Measurements from ENCODE around the gene ATXN7L1.

The ATXN7L1 gene

GRCh38 chr7:105876091-105876963 lies at the start of gene ATXN7L1:
Gene ATXN7L1 (minus strand): TSS chr7:105876599. CDS start chr7:105876558, 41 bp downstream.
- peak; percentile 94 for DNase-seq

GRCh38 chr7:105926131-105926530 lies 49.7 kb upstream of the ATXN7L1 start:
- DNase-seq: no peak

GRCh38 chr7:105924945-105925344 lies 48.5 kb upstream of the ATXN7L1 start:
- no peak for DNase-seq

GRCh38 chr7:105920766-105921165 lies 44.4 kb upstream of the ATXN7L1 start:
- no peak for DNase-seq

GRCh38 chr7:105917659-105918058 lies 41.3 kb upstream of the ATXN7L1 start:
- no peak for DNase-seq

- DNase-seq: no peak
Observed at GRCh38 chr7:105916603-105917002, 40.2 kb upstream of the ATXN7L1 start.

- DNase-seq: no peak
Observed at GRCh38 chr7:105913947-105914346, 37.5 kb upstream of the ATXN7L1 start.

- DNase-seq: no peak
Observed at GRCh38 chr7:105911961-105912575, 35.7 kb upstream of the ATXN7L1 start.

- DNase-seq: no peak
Observed at GRCh38 chr7:105910172-105910571, 33.8 kb upstream of the ATXN7L1 start.

GRCh38 chr7:105909742-105910141 lies 33.3 kb upstream of the ATXN7L1 start:
- DNase-seq: no peak

- no peak for DNase-seq
Observed at GRCh38 chr7:105907129-105907846, 30.9 kb upstream of the ATXN7L1 start.

GRCh38 chr7:105906695-105907094 lies 30.3 kb upstream of the ATXN7L1 start:
- no peak for DNase-seq

GRCh38 chr7:105905910-105906568 lies 29.6 kb upstream of the ATXN7L1 start:
- DNase-seq: no peak

- no peak for DNase-seq
Observed at GRCh38 chr7:105905209-105905909, 29.0 kb upstream of the ATXN7L1 start.

- no peak for DNase-seq
Observed at GRCh38 chr7:105904064-105904463, 27.7 kb upstream of the ATXN7L1 start.

- no peak for DNase-seq
Observed at GRCh38 chr7:105902325-105902911, 26.0 kb upstream of the ATXN7L1 start.

GRCh38 chr7:105897999-105898398 lies 21.6 kb upstream of the ATXN7L1 start:
- no peak for DNase-seq

- DNase-seq: no peak
Observed at GRCh38 chr7:105896407-105896911, 20.1 kb upstream of the ATXN7L1 start.

GRCh38 chr7:105894131-105894530 lies 17.7 kb upstream of the ATXN7L1 start:
- DNase-seq: no peak

- DNase-seq: no peak
Observed at GRCh38 chr7:105892387-105892786, 16.0 kb upstream of the ATXN7L1 start.

GRCh38 chr7:105890290-105890997 lies 14.0 kb upstream of the ATXN7L1 start:
- DNase-seq: peak; percentile 40
